Measurements from ENCODE around the gene CELF2. TPM values are rescaled to one million over a fixed set of nuclear protein-coding genes. Genes with fewer than 3 reads are reported as not detected.
A peak's percentile ranks its signal among the peaks of the same experiment; 100 is the strongest.

The CELF2 gene
- total RNA-seq, 1 donor, result 21.9 TPM

DNA sequence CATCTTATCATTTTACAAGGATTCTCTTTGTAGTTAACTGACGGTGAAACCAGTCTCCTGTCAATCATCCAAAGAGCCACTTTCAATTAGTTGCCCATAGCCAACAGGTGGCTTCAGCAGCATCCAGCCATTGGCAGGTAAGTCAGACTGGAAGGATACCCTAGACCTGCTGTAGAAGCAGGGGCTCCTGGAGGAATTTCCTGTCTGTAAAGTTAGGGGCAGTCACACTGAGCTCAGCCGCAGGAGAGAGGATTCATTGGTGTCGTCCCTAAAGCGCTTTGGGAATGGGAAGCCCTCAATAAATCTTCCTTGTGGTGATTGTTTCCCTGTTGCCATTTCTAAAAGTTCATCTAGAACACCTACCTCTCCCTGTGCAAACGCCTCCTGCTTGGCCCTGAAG, 140.4 kb downstream of the CELF2 start:
- TF ChIP-seq, protein P1, sequence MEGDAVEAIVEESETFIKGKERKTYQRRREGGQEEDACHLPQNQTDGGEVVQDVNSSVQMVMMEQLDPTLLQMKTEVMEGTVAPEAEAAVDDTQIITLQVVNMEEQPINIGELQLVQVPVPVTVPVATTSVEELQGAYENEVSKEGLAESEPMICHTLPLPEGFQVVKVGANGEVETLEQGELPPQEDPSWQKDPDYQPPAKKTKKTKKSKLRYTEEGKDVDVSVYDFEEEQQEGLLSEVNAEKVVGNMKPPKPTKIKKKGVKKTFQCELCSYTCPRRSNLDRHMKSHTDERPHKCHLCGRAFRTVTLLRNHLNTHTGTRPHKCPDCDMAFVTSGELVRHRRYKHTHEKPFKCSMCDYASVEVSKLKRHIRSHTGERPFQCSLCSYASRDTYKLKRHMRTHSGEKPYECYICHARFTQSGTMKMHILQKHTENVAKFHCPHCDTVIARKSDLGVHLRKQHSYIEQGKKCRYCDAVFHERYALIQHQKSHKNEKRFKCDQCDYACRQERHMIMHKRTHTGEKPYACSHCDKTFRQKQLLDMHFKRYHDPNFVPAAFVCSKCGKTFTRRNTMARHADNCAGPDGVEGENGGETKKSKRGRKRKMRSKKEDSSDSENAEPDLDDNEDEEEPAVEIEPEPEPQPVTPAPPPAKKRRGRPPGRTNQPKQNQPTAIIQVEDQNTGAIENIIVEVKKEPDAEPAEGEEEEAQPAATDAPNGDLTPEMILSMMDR (IDR thresholded peaks at IDR 0.05; ENCODE audit: insufficient read depth, low read length), result no peak
- DNase-seq (ENCODE audit: low read depth), result no peak
- no peak overlapping the region for H3K4me3 ChIP-seq (ENCODE audit: low read depth, low read length)

- TF ChIP-seq, protein P1 (IDR thresholded peaks at IDR 0.05; ENCODE audit: insufficient read depth, low read length), result no peak
- DNase-seq (ENCODE audit: low read depth), result peak; percentile 13
- no peak overlapping the region for H3K4me3 ChIP-seq (ENCODE audit: low read depth, low read length)
These were observed 142.0 kb downstream of the CELF2 start for GRCh38 chr10:11159543-11160215.

GRCh38 chr10:11161096-11161495, 143.4 kb downstream of the CELF2 start:
- no peak for DNase-seq (ENCODE audit: low read depth)
- TF ChIP-seq, protein P1 (IDR thresholded peaks at IDR 0.05; ENCODE audit: insufficient read depth, low read length), result no peak
- H3K4me3 ChIP-seq (ENCODE audit: low read depth, low read length), result no peak overlapping the region

DNA sequence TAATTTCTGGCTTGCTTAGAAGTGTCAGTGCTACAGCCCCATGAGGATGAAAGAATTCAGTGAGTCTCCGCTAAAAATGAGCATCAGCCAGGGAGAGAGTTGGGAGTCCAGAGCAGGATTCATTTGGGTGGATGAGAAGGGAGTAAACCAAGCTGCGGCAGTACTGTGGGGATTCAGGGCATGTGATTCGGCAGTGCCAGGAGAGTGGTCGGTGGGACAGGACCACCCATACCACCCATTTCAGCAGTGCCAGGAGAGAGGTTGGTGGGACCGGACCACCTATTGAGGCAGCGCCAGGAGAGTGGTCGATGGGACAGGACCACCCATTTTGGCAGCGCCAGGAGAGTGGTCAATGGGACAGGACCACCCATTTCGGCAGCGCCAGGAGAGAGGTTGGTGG, 144.2 kb downstream of the CELF2 start:
- no peak for DNase-seq (ENCODE audit: low read depth)
- H3K4me3 ChIP-seq (ENCODE audit: low read depth, low read length), result no peak overlapping the region
- TF ChIP-seq, protein P1 (IDR thresholded peaks at IDR 0.05; ENCODE audit: insufficient read depth, low read length), result no peak

GRCh38 chr10:11162828-11163599, 145.3 kb downstream of the CELF2 start:
- no peak overlapping the region for H3K4me3 ChIP-seq (ENCODE audit: low read depth, low read length)
- no peak for DNase-seq (ENCODE audit: low read depth)
- TF ChIP-seq, protein P1 (IDR thresholded peaks at IDR 0.05; ENCODE audit: insufficient read depth, low read length), result no peak

DNA sequence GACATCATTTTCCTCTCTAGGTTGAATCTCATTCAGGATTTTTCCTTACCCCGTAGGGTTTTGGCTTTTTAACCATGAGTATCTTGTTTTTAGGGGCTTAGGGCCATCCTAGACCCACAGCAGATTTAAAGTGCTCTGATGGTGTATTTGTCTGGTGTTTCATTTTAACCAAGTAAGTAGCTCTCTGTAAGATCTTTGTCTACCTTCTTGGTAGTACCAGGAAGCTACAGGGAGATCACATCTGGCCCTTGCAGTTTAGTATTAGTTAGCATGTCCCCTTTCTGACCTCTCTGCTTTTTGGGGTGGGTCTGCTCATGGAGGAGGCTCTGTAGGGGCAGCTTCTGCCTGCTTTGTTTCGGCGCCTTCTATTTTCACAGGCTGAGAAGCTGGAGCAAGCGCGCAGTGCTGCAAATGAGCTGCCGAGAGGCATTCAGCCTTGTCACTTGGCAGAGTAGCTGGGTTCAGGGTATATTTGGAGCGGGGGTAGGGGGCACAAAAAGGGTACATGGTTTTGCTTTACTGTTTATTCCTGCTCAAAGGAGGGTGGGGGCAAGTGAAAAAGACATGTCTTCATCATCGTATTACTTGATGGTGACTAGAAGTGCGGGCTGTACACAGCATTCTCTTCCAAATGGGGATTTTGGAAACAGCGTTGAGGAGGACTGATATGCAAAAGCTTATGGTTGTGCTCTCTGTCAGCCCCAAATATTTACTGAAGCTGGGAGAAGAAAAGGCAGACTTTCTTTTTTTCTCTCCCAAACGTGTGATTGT, 146.3 kb downstream of the CELF2 start:
- TF ChIP-seq, protein P1 (IDR thresholded peaks at IDR 0.05; ENCODE audit: insufficient read depth, low read length), result no peak
- DNase-seq (ENCODE audit: low read depth), result peak; percentile 17
- H3K4me3 ChIP-seq (ENCODE audit: low read depth, low read length), result peak overlapping the region; percentile 35

Data from fibroblast of the aortic adventitia (primary cell).